GM21360 (cell line): ENCODE measurements around the gene SPTBN1.

Source experiments
- ATAC-seq: cut with Tn5 transposase; IDR thresholded peaks from one replicate; pipeline ENCODE4 v1.9.1; 2021; ENCODE audit warnings: mild to moderate bottlenecking, moderate library complexity; ENCODE audit not compliant: unreplicated experiment

The SPTBN1 gene

GRCh38 chr2:54570925-54571694, 115.0 kb downstream of the SPTBN1 start:
- ATAC-seq = peak; percentile 59

- ATAC-seq = no peak
These were observed 116.1 kb downstream of the SPTBN1 start for GRCh38 chr2:54572262-54572635.

- no peak for ATAC-seq
These were observed 116.8 kb downstream of the SPTBN1 start for GRCh38 chr2:54572636-54573536.

- ATAC-seq = no peak
These were observed 117.4 kb downstream of the SPTBN1 start for GRCh38 chr2:54573537-54573919.

GRCh38 chr2:54574107-54574859, 118.2 kb downstream of the SPTBN1 start:
- peak; percentile 45 for ATAC-seq

GRCh38 chr2:54574860-54575247, 118.7 kb downstream of the SPTBN1 start:
- ATAC-seq = no peak

GRCh38 chr2:54575379-54575888, 119.3 kb downstream of the SPTBN1 start:
- no peak for ATAC-seq

- ATAC-seq = no peak
These were observed 120.9 kb downstream of the SPTBN1 start for GRCh38 chr2:54577035-54577434.

- no peak for ATAC-seq
These were observed 122.0 kb downstream of the SPTBN1 start for GRCh38 chr2:54577944-54578647.

- ATAC-seq = no peak
These were observed 122.5 kb downstream of the SPTBN1 start for GRCh38 chr2:54578648-54579045.

GRCh38 chr2:54579061-54579681, 123.0 kb downstream of the SPTBN1 start:
- ATAC-seq = no peak

GRCh38 chr2:54579682-54580620, 123.8 kb downstream of the SPTBN1 start:
- peak; percentile 60 for ATAC-seq

GRCh38 chr2:54581326-54582039, 125.4 kb downstream of the SPTBN1 start:
- no peak for ATAC-seq

GRCh38 chr2:54582987-54583386, 126.9 kb downstream of the SPTBN1 start:
- no peak for ATAC-seq

GRCh38 chr2:54584598-54584997, 128.5 kb downstream of the SPTBN1 start:
- no peak for ATAC-seq

GRCh38 chr2:54585136-54585733, 129.1 kb downstream of the SPTBN1 start:
- ATAC-seq = no peak

GRCh38 chr2:54586062-54586461, 129.9 kb downstream of the SPTBN1 start:
- ATAC-seq = no peak

- no peak for ATAC-seq
These were observed 130.4 kb downstream of the SPTBN1 start for GRCh38 chr2:54586494-54586893.
